SK-N-SH (cell line): ENCODE measurements around the gene REPS2. TPM values are rescaled to one million over a fixed set of nuclear protein-coding genes. Genes with fewer than 3 reads are reported as not detected.

Experiments used
- CTCF ChIA-PET: fragments of 300-600, 350-600 bp; formaldehyde crosslinking; extraction: SDS; loops from one replicate; lab custom pipeline; 2021; lab: Yijun Ruan, JAX
- POLR2A ChIA-PET: fragments of 350-600 bp; sonication (Branson Sonifier 250); formaldehyde crosslinking; extraction: SDS; loops from one replicate; lab custom pipeline; 2020; ENCODE audit warnings: antibody characterized with exemption, inconsistent platforms; lab: Yijun Ruan, JAX
- DNase-seq: peaks from one replicate; pipeline ENCODE4 v3.0.0; 2012
- H2AFZ ChIP-seq: fragments of 200-600 bp; sonication (generic); 2 replicates; pipeline ENCODE4 v1.8.1; 2016; ENCODE audit warnings: antibody characterized with exemption, mild to moderate bottlenecking, low read depth
- H3F3A ChIP-seq: fragments of 200-600 bp; sonication (generic); replicated peaks from 2 replicates; pipeline ENCODE3; 2016; ENCODE audit warnings: antibody characterized with exemption, mild to moderate bottlenecking; ENCODE audit not compliant: insufficient read depth
- H3K27ac ChIP-seq, 2 experiments: fragments of 200-500 bp in 1 of 2; fragments of 200-600 bp in 1 of 2; sonication (Bioruptor generic) in 1 of 2; sonication (generic), shearing (Covaris generic) in 1 of 2; 2 replicates each; pipeline versions ENCODE4 v1.5.1 to v1.6.1; 2014 to 2016; ENCODE audit warnings: low read depth in 2 of 2, inconsistent platforms in 1 of 2, low read length in 1 of 2, mild to moderate bottlenecking in 1 of 2, mixed read lengths in 1 of 2
- H3K27me3 ChIP-seq: fragments of 200-600 bp; sonication (generic), shearing (Covaris generic); 2 replicates; pipeline ENCODE4 v1.6.1; 2016; ENCODE audit warnings: mixed run types; ENCODE audit not compliant: insufficient read depth
- H3K36me3 ChIP-seq, 2 experiments: fragments of 200-500 bp in 1 of 2; fragments of 200-600 bp in 1 of 2; sonication (Bioruptor generic) in 1 of 2; sonication (generic) in 1 of 2; replicated peaks in 1 of 2; 2 replicates each; pipeline versions ENCODE3 to v1.5.1; 2014 to 2016; ENCODE audit warnings: low read length in 1 of 2, mild to moderate bottlenecking in 1 of 2; ENCODE audit not compliant: insufficient read depth in 2 of 2, control insufficient read depth in 1 of 2
- H3K4me1 ChIP-seq, 2 experiments: fragments of 200-500 bp in 1 of 2; fragments of 200-600 bp in 1 of 2; sonication (Bioruptor generic) in 1 of 2; sonication (generic), shearing (Covaris generic) in 1 of 2; 2 replicates each; pipeline versions ENCODE4 v1.5.1 to v1.6.1; 2014 to 2016; ENCODE audit warnings: low read depth in 1 of 2, low read length in 1 of 2, mixed run types in 1 of 2; ENCODE audit not compliant: insufficient read depth in 2 of 2, control insufficient read depth in 1 of 2
- H3K4me2 ChIP-seq: fragments of 200-600 bp; sonication (generic), shearing (Covaris generic); 2 replicates; pipeline ENCODE4 v1.6.1; 2017; ENCODE audit warnings: mixed run types
- H3K4me3 ChIP-seq, 2 experiments: fragments of 200-500 bp in 1 of 2; fragments of 200-600 bp in 1 of 2; sonication (Bioruptor generic) in 1 of 2; sonication (generic), shearing (Covaris generic) in 1 of 2; 2 replicates each; pipeline versions ENCODE4 v1.5.1 to v1.8.1; 2014 to 2016; ENCODE audit warnings: low read depth in 2 of 2, inconsistent platforms in 1 of 2, low read length in 1 of 2, mild to moderate bottlenecking in 1 of 2, mixed read lengths in 1 of 2, moderate library complexity in 1 of 2
- H3K79me2 ChIP-seq: fragments of 200-600 bp; sonication (generic); 2 replicates; pipeline ENCODE4 v1.8.1; 2017; ENCODE audit warnings: mild to moderate bottlenecking; ENCODE audit not compliant: insufficient read depth
- H3K9ac ChIP-seq: fragments of 200-600 bp; sonication (generic); 2 replicates; pipeline ENCODE4 v1.6.1; 2017; ENCODE audit warnings: mixed run types
- H3K9me2 ChIP-seq: fragments of 200-600 bp; sonication (generic); 2 replicates; pipeline ENCODE4 v1.6.1; 2017; ENCODE audit warnings: mixed run types
- H3K9me3 ChIP-seq: fragments of 200-600 bp; sonication (generic); 2 replicates; pipeline ENCODE4 v1.6.1; 2017; ENCODE audit warnings: mixed run types, mild to moderate bottlenecking, moderate library complexity
- H4K20me1 ChIP-seq: fragments of 200-600 bp; sonication (generic); 2 replicates; pipeline ENCODE4 v1.6.1; 2017; ENCODE audit warnings: mild to moderate bottlenecking, mixed run types; ENCODE audit not compliant: insufficient read depth
- JUND ChIP-seq: IDR thresholded peaks from 2 replicates; pipeline ENCODE4 v1.4.0; 2012
- MAX ChIP-seq: IDR thresholded peaks from 2 replicates; pipeline ENCODE4 v1.4.0; 2012; ENCODE audit warnings: low read depth
- MEF2A ChIP-seq: IDR thresholded peaks from 2 replicates; pipeline ENCODE4 v1.4.0; 2012; ENCODE audit warnings: low read depth, borderline replicate concordance
- MXI1 ChIP-seq: IDR thresholded peaks from 2 replicates; pipeline ENCODE4 v1.6.1; 2012; ENCODE audit warnings: mild to moderate bottlenecking, low read depth, low read length, improper control_type of control experiment
- NFIC ChIP-seq: IDR thresholded peaks from 2 replicates; pipeline ENCODE4 v1.4.0; 2012; ENCODE audit warnings: borderline replicate concordance
- RAD21 ChIP-seq: IDR thresholded peaks from 2 replicates; pipeline ENCODE4 v1.6.1; 2012; ENCODE audit warnings: mild to moderate bottlenecking, low read length
- REST ChIP-seq: IDR thresholded peaks from 2 replicates; pipeline ENCODE4 v1.6.1; 2012; ENCODE audit warnings: mild to moderate bottlenecking, low read depth, low read length, moderate library complexity
- SMC3 ChIP-seq: IDR thresholded peaks from 2 replicates; pipeline ENCODE4 v1.6.1; 2012; ENCODE audit warnings: low read depth, low read length, improper control_type of control experiment
- TCF12 ChIP-seq: IDR thresholded peaks from 2 replicates; pipeline ENCODE4 v1.4.0; 2012
- TEAD4 ChIP-seq: IDR thresholded peaks from 2 replicates; pipeline ENCODE4 v1.4.0; 2012; ENCODE audit warnings: mild to moderate bottlenecking, borderline replicate concordance; ENCODE audit not compliant: insufficient read depth
- YY1 ChIP-seq: IDR thresholded peaks from 2 replicates; pipeline ENCODE4 v1.4.0; 2012; ENCODE audit warnings: low read depth, mild to moderate bottlenecking
- WGBS: methylation state at CpG from one replicate; pipeline ENCODE4 v1.1.6; 2017; ENCODE audit warnings: low lambda C conversion rate; 5-methylcytosine and 5-hydroxymethylcytosine counted together
- polyA plus RNA-seq, 3 experiments: library from polyadenylated mRNA; depleted of rRNA; stranded (reverse); fragments of >200 nt; gene quantifications; 2 replicates each; pipeline ENCODE4 v1.2.3, GENCODE V29; 2012
- TF ChIP-seq, protein P1 (sequence below): IDR thresholded peaks from 2 replicates; pipeline ENCODE4 v1.4.0; 2012; ENCODE audit warnings: low read depth, borderline replicate concordance

REPS2 gene
- polyA plus RNA-seq, 1 of the 3 experiments (the other 2 are of a cell fraction): 0.62 TPM

DNA sequence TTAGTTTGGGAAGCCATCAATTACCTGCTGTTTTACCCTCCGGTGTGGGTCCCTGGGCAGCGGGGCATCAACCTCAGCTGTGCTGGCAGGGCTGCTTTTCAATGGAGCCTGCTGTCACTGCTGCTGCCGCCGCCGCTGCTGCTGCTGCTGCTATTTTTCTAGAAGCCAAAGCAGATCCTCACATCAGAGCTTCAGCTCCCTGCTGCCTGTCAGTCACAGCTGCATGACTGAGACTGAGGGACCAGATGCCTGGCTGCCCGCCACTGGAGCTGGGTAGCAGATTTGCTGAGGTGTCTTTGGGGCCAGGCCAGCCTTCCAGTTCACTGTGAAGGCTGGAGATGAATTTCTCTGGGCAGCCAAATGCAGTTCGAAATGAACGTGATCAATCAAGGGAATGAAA, 228.2 kb downstream of the REPS2 start:
- CTCF ChIA-PET: interaction anchor here (0.8 kb wide), 1 partner anchor 44 kb away, joined by 3 read pairs; no protein-coding TSS in a partner anchor

More for the DNA sequence above, 228.2 kb downstream of the REPS2 start:
- no peaks in the 10 kb centered on the region for H3K27me3 ChIP-seq
- no peaks in the 10 kb centered on the region for H3K79me2 ChIP-seq
- POLR2A ChIA-PET: no interaction called here
- DNase-seq: peak; percentile 8
- H2AFZ ChIP-seq: no peak overlapping the region
- TF ChIP-seq YY1 (no peak), MAX (no peak), MXI1 (no peak), TEAD4 (no peak), SMC3 (no peak), MEF2A (no peak), TCF12 (no peak), REST (no peak), NFIC (no peak), RAD21 (no peak), JUND (no peak)
- TF ChIP-seq, protein P1, sequence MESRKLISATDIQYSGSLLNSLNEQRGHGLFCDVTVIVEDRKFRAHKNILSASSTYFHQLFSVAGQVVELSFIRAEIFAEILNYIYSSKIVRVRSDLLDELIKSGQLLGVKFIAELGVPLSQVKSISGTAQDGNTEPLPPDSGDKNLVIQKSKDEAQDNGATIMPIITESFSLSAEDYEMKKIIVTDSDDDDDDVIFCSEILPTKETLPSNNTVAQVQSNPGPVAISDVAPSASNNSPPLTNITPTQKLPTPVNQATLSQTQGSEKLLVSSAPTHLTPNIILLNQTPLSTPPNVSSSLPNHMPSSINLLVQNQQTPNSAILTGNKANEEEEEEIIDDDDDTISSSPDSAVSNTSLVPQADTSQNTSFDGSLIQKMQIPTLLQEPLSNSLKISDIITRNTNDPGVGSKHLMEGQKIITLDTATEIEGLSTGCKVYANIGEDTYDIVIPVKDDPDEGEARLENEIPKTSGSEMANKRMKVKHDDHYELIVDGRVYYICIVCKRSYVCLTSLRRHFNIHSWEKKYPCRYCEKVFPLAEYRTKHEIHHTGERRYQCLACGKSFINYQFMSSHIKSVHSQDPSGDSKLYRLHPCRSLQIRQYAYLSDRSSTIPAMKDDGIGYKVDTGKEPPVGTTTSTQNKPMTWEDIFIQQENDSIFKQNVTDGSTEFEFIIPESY: no peak
- no peaks in the 10 kb centered on the region for H4K20me1 ChIP-seq
- H3K27ac ChIP-seq: no peak overlapping the region
- WGBS: 55% methylated on average over 6 of the region's 8 CpGs
- no peaks in the 10 kb centered on the region for H3K9me3 ChIP-seq
- H3F3A ChIP-seq: no peaks in the 10 kb centered on the region
- no peaks in the 10 kb centered on the region for H3K9me2 ChIP-seq
- no peak overlapping the region for H3K9ac ChIP-seq
- H3K4me3 ChIP-seq: no peak overlapping the region
- H3K4me1 ChIP-seq: peaks cover 0 to 5% of the 10 kb centered on the region in 2 experiments; a peak in 1 of 4 replicates
- H3K4me2 ChIP-seq: no peak overlapping the region
- no peaks in the 10 kb centered on the region for H3K36me3 ChIP-seq
